ENCODE results near the gene MVB12B.

Gene MVB12B

GRCh38 chr9:126423142-126423915 lies 96.7 kb downstream of the MVB12B start:
- H3K27ac ChIP-seq: no peak overlapping the region
- TF ChIP-seq CTCF (IDR thresholded peaks at IDR 0.05): no peak
- no peak for TF ChIP-seq ZFX (IDR thresholded peaks at IDR 0.05; ENCODE audit: borderline replicate concordance)

- H3K27ac ChIP-seq: no peak overlapping the region
- TF ChIP-seq ZFX (IDR thresholded peaks at IDR 0.05; ENCODE audit: borderline replicate concordance) (no peak), CTCF (IDR thresholded peaks at IDR 0.05) (no peak)
These were observed 97.2 kb downstream of the MVB12B start for GRCh38 chr9:126423916-126424185.

- no peak overlapping the region for H3K27ac ChIP-seq
- no peak for TF ChIP-seq ZFX (IDR thresholded peaks at IDR 0.05; ENCODE audit: borderline replicate concordance)
- TF ChIP-seq CTCF (IDR thresholded peaks at IDR 0.05): no peak
These were observed 97.9 kb downstream of the MVB12B start for GRCh38 chr9:126424511-126424910.

GRCh38 chr9:126428534-126429175 lies 102.0 kb downstream of the MVB12B start:
- TF ChIP-seq ZFX (IDR thresholded peaks at IDR 0.05; ENCODE audit: borderline replicate concordance) (no peak), CTCF (IDR thresholded peaks at IDR 0.05) (no peak)
- H3K27ac ChIP-seq: no peak overlapping the region

- no peak overlapping the region for H3K27ac ChIP-seq
- no peak for TF ChIP-seq CTCF (IDR thresholded peaks at IDR 0.05)
- no peak for TF ChIP-seq ZFX (IDR thresholded peaks at IDR 0.05; ENCODE audit: borderline replicate concordance)
These were observed 102.6 kb downstream of the MVB12B start for GRCh38 chr9:126429190-126429589.

- TF ChIP-seq ZFX (IDR thresholded peaks at IDR 0.05; ENCODE audit: borderline replicate concordance) (no peak), CTCF (IDR thresholded peaks at IDR 0.05) (no peak)
- H3K27ac ChIP-seq: no peak overlapping the region
These were observed 103.5 kb downstream of the MVB12B start for GRCh38 chr9:126430124-126430523.

GRCh38 chr9:126431077-126431742 lies 104.6 kb downstream of the MVB12B start:
- TF ChIP-seq ZFX (IDR thresholded peaks at IDR 0.05; ENCODE audit: borderline replicate concordance) (no peak), CTCF (IDR thresholded peaks at IDR 0.05) (no peak)

More at GRCh38 chr9:126431077-126431742, 104.6 kb downstream of the MVB12B start:
- no peak overlapping the region for H3K27ac ChIP-seq

Data from 22Rv1 (cell line).